ENCODE measurements around the gene PDSS2. TPM values are rescaled to one million over a fixed set of nuclear protein-coding genes. Genes with fewer than 3 reads are reported as not detected.

Gene PDSS2
- total and polyA plus RNA-seq, 9 of the 15 experiments (the other 6 are each of a cell fraction or from before 2014, with no cell fraction given) = 5.8 to 21.1 (median 12.0) TPM

GRCh38 chr6:107107791-107108190 is 351.6 kb downstream of the PDSS2 start:
- no TSS peak for BruUV-seq (replicated peaks)
- no peak overlapping the region for H2AFZ ChIP-seq (ENCODE audit: low read depth, low read length)
- H3K36me3 ChIP-seq (ENCODE audit: control insufficient read depth, insufficient read depth, low read length) = no peaks in the 10 kb centered on the region
- FAIRE-seq (no peak), DNase-seq (ENCODE audit: extremely low read depth in 1 of 4, low spot score in 3 of 4) (no peak), ATAC-seq (no peak)
- ChIA-PET POLR2A (interaction anchor here (0.6 kb wide), 1 partner anchor 352 kb away, joined by 3 read pairs; the partner anchor contains the start of gene PDSS2), CTCF (ENCODE audit: low intra/inter-chr PET ratio) (no interaction called here)
- WGBS (ENCODE audit: insufficient coverage, low coverage, missing lambda C conversion rate) = 100% methylated on average over 1 of the region's 4 CpGs
- H3K4me2 ChIP-seq (ENCODE audit: insufficient read depth, low read length) = no peak overlapping the region
- H3K79me2 ChIP-seq (ENCODE audit: control insufficient read depth, insufficient read depth, low read length) = no peaks in the 10 kb centered on the region
- H3K9me3 ChIP-seq (replicated peaks; ENCODE audit: control insufficient read depth, insufficient read depth, low read depth, low read length) = no peaks in the 10 kb centered on the region
- intact Hi-C loops (cut with micrococcal nuclease) = no loop called here
- no peak overlapping the region for H3K27ac ChIP-seq (ENCODE audit: extremely low read depth, low read depth, low read length)
- peaks cover 6 to 10% of the 10 kb centered on the region in 2 experiments; a peak in 3 of 5 replicates for H3K4me1 ChIP-seq (replicated peaks in 1 of 2; ENCODE audit: control insufficient read depth in 2 of 2, insufficient read depth in 2 of 2, low read length in 2 of 2)
- no peak overlapping the region for H3K9ac ChIP-seq (ENCODE audit: insufficient read depth in 1 of 2, low read depth in 2 of 2, low read length in 2 of 2)
- H3K4me3 ChIP-seq = no peak overlapping the region
- H4K20me1 ChIP-seq (replicated peaks; ENCODE audit: control insufficient read depth, insufficient read depth, low read length) = 0 out of 2 replicates have a peak, but pooled peaks cover 4% of the 10 kb centered on the region
- H3K9me1 ChIP-seq (ENCODE audit: control insufficient read depth, insufficient read depth, low read length) = no peaks in the 10 kb centered on the region
- no peak for TF ChIP-seq CHCHD3 (CRISPR knock-in tag; IDR thresholded peaks at IDR 0.05)
- no peak for TF ChIP-seq RUNX1 (IDR thresholded peaks at IDR 0.05; ENCODE audit: low read depth)
- TF ChIP-seq YY1 (IDR thresholded peaks at IDR 0.05; ENCODE audit: borderline replicate concordance in 1 of 3, control insufficient read depth in 1 of 3, extremely low read depth in 1 of 3, insufficient read depth in 3 of 3, insufficient read length in 1 of 3, insufficient replicate concordance in 2 of 3, low read depth in 1 of 3, low read length in 2 of 3) = no peak
- no peak for TF ChIP-seq CBX8 (IDR thresholded peaks at IDR 0.05; ENCODE audit: borderline replicate concordance, extremely low read depth, low read depth, low read length, poor library complexity, severe bottlenecking)
- no peak for TF ChIP-seq PTTG1 (tag; IDR thresholded peaks at IDR 0.05; ENCODE audit: low read depth)
- no peak for TF ChIP-seq FOXO4 (CRISPR knock-in tag; IDR thresholded peaks at IDR 0.05)
- no peak for TF ChIP-seq HCFC1 (IDR thresholded peaks at IDR 0.05; ENCODE audit: low read depth, low read length)
- TF ChIP-seq REST (IDR thresholded peaks at IDR 0.05; ENCODE audit: borderline replicate concordance) = no peak
- TF ChIP-seq REST (CRISPR knock-in tag; IDR thresholded peaks at IDR 0.05; ENCODE audit: low read depth) = no peak
- TF ChIP-seq ZNF232 (CRISPR knock-in tag; IDR thresholded peaks at IDR 0.05) = no peak
- no peak for TF ChIP-seq SIN3B (IDR thresholded peaks at IDR 0.05; ENCODE audit: low read depth)
- TF ChIP-seq PTBP1 (IDR thresholded peaks at IDR 0.05; ENCODE audit: low read depth, low read length) = no peak
- no peaks in the 10 kb centered on the region for H3K27me3 ChIP-seq (ENCODE audit: control insufficient read depth in 2 of 2, insufficient read depth in 2 of 2, low read length in 2 of 2)
- in situ Hi-C loops (cut with MboI) = no loop called here
